ENCODE results near the gene LPP.

Gene LPP

DNA sequence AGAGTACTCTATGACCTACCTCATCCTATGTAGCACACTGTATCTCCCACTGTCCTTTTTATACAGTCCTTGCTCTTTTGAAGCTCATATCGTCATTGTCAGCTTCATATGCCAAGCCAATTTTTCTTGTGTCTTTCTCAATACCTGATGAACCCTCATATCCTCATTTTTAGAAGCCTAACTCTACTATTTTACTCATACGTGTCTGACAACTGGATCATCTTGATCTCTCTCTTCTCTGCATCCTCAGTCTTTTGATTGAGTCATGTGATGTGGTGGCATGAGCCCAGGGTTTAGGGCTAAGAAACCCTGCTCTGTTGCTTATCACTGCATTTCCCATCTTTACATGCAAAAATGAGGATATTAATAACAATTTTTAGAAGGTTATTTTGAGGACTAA is 352.0 kb downstream of the LPP start:
- DNase-seq (ENCODE audit: low read depth in 2 of 2, low spot score in 1 of 2), result no peak

DNA sequence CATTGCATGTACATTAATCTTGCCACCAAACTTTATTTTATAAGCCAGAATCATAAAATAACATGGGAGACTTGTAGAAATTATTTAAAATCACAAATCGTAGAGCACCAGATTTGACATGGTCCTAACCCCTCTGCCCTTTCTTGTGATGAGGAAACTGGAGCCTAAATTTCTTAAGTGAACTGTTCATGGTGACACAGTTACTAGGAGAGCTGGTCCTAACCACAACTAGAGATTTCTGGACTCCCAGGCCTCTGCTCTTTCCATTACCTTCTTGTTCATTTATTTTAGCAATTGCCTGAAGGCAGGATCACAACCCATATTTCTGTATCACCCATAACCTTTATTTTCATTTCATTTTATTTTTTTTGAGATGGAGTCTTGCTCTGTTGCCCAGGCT is 352.5 kb downstream of the LPP start:
- no peak for DNase-seq (ENCODE audit: low read depth in 2 of 2, low spot score in 1 of 2)

DNA sequence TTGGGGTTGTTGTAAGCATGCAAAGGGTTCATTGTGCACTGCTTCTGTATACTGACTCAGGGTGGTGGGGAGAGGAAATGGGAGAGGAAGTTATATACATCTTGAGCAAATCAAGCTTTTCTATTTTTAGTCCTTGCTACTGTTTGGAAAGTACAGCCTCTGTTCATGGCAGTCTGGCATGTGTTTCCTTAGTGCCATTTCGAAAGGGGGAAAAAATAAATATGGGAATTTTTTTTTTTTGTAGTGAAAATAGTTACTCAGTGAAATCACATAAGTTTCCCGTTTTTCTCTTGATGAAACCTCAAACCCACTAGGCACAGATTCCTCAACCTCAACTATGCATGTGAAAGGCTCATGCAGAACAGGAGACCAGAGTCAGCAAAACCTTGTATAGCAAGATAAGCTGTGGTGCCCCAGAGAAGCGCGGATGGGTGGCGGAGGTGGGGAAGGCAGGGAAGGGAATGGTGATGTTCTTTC is 353.3 kb downstream of the LPP start:
- DNase-seq (ENCODE audit: low read depth in 2 of 2, low spot score in 1 of 2), result no peak

DNA sequence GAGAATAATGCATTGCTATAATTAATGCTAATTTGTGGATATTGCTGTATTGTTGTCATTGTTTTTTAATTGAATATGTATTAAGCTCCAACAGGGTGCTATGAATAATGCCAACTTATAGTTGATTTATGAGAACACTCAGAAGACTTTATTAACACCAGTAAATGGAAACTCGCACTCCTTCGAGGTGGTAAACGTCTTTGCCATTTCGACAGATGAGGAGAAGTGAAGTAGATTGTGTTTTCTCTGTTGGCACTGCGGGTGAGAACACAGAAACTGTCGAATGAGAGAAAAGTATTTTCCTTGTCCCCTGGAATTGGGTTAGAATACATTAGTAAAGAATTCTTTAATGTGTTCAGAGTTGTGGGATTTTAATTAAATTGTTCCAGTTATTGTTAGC is 354.5 kb downstream of the LPP start:
- DNase-seq (ENCODE audit: low read depth in 2 of 2, low spot score in 1 of 2), result no peak

DNA sequence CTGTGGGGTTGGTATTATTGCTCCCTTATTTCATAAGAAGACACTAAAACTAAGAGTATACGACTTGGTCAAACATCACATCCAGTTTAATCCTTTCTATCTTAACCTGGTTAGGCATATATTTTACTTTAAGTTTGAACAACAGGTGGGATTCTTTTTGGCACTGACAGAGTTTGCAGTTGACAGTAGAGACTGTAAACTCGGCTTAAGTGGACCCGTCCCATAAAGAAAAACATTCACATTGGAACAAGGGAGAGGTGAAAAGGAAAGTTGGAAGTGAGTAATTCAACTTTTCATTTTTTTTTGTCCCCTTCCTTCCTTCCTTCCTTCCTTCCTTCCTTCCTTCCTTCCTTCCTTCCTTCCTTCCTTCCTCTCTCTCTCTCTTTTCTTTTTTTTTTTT is 355.4 kb downstream of the LPP start:
- no peak for DNase-seq (ENCODE audit: low read depth in 2 of 2, low spot score in 1 of 2)

DNA sequence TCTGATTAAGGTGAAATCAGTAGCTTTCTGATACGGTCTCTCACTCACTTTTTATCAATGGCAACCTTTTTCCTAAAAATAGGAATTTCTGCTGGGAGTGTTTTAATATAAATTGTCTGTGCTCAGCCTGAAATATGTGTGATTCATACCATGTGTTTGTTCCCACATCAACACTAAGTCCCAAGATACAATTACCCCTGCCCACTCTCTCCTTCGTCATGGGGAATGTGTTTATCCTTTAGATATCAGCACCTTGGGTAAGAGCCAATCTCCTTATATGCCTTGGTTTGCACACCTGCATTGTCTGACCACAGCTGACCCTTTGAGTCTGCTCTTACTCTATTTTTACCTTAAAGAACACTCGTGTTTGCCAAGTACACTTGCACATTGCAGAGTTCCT is 356.4 kb downstream of the LPP start:
- DNase-seq (ENCODE audit: low read depth in 2 of 2, low spot score in 1 of 2), result no peak

DNA sequence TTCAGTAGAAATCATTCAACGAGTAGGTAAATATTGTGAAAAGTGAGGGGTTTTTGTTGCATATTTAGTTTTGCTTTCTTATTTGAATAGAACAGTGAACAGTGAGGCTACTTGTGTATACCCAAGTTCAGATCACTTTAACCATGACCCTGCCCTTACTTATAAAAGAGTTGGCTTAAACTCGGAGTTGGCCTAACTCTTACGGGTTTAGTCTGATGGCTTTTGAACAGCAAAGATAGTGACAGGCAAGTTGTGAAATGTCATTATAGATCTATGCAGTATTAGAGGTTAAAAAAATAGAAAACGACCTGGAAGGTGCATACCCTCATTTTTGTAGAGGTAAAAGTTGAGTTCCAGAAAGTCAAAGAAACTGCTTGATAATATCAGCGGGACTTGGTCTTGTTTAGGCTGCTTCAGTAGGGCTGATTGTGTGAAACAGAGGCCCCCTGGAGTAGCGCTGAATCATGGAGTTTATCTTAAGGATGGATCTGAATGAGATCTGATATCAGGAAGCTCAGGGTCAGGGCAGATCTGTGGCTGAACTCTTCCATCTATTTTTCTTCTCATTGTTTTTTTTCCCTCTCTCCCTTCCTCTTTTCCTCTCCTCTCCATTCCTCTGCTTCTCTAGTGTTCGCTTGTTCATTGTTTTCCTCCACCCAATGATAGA is 359.8 kb downstream of the LPP start:
- DNase-seq (ENCODE audit: low read depth in 2 of 2, low spot score in 1 of 2), result no peak

DNA sequence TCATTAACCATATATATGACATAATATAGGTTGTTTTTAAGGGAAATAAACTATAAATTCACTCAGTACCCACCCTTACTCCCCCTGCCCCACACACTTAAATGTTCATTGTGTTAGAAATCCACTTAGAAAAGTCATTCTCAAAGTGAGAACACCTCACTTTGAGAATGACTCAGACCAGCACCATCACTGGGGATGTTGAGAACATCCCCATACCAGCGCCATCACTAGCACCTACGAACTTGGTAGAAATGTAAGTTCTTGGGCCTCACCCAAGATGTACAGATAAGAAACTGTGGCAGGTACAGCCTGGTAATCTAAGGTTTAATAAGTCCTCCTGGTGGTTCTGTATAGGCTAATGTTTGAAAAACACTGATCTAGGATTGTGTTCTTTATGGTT is 362.6 kb downstream of the LPP start:
- no peak for DNase-seq (ENCODE audit: low read depth in 2 of 2, low spot score in 1 of 2)

DNA sequence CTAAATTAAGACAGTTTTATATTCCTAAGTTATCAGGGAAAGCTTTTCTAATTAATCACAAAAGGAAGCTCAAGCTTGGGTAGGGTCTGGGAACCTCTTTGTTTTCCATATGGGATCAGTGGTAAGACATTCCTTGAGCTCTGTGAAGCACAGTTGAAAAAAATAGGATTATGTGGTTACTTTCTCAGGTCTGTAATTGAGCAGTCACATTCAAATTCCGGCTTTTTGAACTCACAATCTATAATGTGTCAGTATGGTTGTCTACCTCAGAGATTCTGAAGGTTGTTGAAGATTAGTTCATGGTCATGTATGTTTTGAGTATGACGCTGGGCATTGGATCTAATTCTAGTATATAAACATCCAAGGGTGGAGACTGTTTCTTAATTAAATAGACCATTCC is 364.5 kb downstream of the LPP start:
- no peak for DNase-seq (ENCODE audit: low read depth in 2 of 2, low spot score in 1 of 2)

DNA sequence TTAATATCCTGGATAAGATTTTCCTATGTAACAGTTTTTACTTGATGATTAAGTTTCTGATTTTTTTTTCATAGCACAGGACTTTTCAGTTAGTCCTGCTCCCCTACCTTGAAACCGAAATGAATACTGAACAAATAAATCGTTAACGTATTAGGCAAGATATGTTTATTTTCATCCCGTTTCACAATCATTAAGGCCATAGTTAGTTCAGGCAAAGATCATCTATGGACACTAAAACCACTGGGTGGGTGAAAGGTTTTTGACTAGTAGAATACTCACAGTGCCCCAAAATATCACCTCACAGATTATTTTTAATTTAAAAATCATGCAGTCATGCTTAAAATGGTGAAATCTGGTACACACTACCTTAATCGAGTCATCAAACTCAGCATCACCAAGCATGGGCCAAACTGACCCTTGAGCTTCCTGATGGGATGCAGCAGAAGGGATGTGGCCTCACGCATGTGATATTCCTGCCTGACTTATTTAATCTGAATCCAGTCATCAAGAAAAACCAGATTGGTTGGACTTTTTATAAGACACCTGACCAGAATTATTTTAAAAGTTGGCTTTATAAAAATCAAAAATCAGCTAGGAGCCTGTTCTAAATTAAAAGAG is 365.0 kb downstream of the LPP start:
- DNase-seq (ENCODE audit: low read depth in 2 of 2, low spot score in 1 of 2), result no peak

DNA sequence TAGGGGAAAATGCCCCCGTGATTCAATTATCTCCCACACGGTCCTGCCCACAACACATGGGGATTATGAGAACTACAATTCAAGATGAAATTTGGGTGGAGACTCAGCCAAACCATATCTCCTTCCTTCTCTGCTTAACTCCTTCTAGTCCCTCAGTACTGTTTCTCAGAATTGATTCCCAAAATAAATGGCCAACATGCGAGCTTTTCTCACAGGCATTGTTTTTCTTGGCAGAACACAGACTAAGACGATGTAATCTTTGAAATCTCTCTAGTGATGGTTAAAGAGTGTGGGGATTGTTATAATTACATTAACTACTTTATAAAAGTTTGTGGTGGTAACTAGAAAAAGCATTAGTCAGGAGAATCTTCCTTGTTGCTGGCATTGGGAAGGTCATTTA is 366.5 kb downstream of the LPP start:
- no peak for DNase-seq (ENCODE audit: low read depth in 2 of 2, low spot score in 1 of 2)

DNA sequence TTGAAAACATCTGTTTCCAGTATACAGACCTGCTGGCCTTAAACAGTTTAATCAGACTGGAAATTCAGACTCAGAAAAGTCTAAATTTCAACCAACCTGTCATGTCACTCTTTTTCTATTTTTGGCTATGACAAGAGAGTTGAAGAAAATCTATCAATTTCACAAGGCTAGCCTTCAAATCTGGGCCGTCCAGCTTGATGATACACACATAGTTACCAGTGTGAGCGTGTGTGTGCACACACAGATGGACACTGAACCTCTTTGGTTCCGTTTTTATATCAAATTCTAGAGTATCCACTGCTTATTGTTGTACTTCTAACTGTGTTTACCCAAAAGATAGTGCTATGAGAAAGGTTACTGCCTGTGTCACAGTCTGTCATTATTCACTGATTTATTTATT is 368.2 kb downstream of the LPP start:
- no peak for DNase-seq (ENCODE audit: low read depth in 2 of 2, low spot score in 1 of 2)

DNA sequence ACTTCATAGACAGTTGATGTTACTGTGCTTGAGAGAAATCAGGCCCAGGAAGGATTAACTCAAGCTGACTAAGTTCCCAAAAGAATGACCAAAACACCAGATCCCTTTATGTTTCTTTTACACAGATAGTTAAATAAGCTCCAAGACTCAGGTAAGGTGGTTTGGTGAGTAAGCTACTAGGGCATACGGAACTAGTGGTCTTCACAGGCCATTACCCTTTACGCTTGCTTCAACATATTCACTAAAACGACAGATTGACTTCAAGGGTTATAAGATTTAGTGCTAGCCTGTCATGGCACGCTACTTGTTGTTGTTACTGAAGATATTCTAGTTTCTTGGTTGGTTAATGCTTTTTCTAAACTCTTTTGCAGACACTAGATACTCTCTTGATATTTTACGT is 369.3 kb downstream of the LPP start:
- DNase-seq (ENCODE audit: low read depth in 2 of 2, low spot score in 1 of 2), result no peak

DNA sequence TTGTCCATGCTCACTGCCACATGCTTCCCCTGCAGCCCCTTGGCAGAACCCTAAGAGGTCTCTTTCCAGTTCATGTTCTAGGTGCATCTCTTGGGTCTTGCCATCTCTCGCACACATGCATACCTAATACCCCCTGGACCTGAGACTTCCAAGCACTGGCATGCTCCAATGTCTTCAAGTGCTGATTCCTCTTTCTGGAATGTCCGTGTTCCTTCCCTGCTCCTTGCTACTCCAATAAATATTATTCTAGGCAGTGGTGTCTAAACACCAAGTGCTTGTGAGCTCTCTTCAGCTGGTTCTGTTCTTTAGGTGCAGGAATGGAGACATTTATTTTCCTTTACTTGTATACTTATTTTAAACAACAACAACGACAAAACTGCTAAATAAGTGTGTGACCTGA is 370.1 kb downstream of the LPP start:
- no peak for DNase-seq (ENCODE audit: low read depth in 2 of 2, low spot score in 1 of 2)

DNA sequence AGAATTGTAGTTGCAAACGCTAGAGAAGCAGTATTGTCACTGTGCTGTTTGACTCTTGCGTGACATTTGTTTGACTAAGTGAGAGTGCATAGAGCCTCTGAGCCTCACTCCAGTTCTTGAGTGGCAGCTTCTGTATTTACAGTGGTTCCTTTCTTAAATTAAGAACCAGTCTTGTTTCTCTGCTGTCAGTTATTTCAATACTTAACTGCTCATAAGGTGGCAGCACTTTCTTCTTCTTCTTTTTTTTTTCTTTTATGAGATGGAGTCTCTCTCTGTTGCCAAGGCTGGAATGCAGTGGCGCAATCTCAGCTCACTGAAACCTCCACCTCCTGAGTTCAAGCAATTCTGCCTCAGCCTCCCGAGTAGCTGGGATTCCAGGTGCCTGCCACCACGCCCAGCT is 372.1 kb downstream of the LPP start:
- no peak for DNase-seq (ENCODE audit: low read depth in 2 of 2, low spot score in 1 of 2)

DNA sequence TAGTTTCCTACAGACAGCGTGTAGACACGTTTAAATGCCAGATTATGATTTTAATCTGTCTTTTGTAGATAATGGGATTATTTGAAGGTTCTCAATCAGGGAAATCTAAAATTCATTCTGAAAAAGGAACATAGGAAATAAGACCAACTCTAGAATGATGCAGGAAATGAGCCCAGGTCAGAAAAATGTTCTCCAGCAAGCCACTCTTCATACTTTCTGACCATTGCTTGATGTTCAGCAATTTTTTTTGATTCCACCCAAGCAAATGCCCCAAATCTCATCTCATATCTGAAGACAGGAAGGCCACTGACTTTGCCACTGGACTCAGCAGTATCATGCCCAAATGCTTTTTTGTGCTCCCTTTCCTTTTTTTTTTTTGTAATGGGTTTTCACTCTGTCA is 373.4 kb downstream of the LPP start:
- no peak for DNase-seq (ENCODE audit: low read depth in 2 of 2, low spot score in 1 of 2)

DNA sequence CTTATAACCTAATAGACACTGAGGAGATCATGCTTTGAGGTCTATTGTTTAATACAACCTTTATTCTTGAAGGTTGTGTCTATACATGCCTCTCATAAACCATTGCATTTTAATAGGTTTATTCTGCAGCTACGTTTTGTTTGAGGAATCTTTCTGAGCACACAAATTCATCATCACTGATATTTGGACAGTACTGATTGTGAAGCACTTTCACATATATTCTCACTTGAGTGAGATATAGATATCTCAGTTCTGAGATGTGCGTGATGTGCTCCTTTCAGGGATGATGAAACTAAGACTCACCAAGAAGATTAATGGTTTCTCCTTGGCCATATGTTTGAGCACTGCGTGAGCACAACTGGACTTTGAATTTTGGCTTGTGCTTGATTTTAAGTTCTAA is 374.4 kb downstream of the LPP start:
- no peak for DNase-seq (ENCODE audit: low read depth in 2 of 2, low spot score in 1 of 2)

DNA sequence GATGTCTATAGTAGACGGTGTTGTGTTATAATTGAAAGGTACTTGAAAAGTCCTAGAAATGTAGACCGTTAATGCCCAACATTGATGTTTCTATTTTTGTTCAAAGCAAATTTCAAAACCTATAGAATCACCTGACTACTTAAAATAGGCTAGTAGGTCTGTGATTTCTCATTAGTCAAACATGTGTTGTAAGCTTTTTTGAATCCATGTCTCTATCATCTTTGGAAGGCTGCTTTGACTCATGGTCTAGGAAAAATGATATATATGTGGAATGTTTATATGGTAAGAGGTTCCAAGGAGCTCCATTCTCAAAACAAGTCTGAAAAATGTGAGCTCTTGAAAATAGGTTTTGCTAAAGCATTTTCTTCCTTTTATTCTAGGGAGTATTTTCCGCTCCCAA is 375.3 kb downstream of the LPP start:
- DNase-seq (ENCODE audit: low read depth in 2 of 2, low spot score in 1 of 2), result no peak

DNA sequence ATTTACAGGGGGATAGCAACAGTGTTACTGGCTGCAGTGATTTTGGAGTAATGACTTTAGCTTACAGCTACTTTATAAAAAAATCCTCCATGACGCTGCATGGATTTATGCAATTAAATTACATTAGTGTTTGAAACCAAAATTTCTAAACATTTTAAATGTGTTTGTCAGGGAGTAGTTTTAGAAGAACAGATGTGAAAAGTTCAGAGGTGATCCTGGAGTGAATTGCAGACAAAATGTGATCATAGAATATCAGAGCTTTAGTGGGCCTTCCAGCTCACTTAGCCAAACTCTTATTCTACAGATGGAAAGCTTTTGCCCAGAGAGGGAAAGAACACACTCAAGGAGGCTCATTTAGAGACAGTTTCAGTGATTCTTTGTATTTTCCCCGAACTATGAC is 376.3 kb downstream of the LPP start:
- no peak for DNase-seq (ENCODE audit: low read depth in 2 of 2, low spot score in 1 of 2)

DNA sequence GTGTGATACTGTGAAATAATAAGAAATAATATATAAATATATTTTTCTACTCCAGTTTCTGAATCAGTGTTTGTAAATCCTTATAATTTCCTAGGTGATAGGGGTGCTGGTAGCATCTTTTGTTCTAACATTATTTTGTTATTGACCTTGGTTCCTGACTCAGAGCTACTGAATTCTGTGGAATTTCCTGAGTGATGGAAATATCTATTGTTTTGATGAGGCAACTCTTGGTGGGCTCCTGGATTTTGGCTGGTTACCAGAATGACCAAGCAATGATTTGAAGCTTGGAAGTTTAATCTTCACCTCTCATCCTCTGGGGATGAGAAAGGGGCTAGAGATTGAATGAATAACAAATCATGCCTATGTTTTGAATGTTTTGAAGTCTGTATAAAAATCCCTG is 377.3 kb downstream of the LPP start:
- no peak for DNase-seq (ENCODE audit: low read depth in 2 of 2, low spot score in 1 of 2)

DNA sequence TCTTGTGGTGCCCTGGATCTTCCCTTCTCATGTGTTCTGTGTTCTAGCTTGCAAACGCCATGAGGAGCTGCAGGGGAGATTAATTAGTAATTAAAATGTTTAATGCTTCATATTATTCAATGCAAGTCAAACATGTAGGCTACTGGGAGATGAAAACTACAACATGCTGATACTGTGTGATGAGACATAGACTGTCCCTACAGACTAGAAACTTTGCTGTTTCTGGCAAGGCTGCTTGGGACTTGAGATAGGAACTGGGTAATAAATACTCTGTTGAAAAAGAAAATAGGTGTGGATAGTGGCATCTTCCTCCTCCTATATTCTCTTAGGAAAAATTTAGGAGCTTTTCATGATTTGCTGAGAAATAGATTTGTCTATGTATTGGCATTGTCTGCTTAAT is 379.2 kb downstream of the LPP start:
- no peak for DNase-seq (ENCODE audit: low read depth in 2 of 2, low spot score in 1 of 2)

DNA sequence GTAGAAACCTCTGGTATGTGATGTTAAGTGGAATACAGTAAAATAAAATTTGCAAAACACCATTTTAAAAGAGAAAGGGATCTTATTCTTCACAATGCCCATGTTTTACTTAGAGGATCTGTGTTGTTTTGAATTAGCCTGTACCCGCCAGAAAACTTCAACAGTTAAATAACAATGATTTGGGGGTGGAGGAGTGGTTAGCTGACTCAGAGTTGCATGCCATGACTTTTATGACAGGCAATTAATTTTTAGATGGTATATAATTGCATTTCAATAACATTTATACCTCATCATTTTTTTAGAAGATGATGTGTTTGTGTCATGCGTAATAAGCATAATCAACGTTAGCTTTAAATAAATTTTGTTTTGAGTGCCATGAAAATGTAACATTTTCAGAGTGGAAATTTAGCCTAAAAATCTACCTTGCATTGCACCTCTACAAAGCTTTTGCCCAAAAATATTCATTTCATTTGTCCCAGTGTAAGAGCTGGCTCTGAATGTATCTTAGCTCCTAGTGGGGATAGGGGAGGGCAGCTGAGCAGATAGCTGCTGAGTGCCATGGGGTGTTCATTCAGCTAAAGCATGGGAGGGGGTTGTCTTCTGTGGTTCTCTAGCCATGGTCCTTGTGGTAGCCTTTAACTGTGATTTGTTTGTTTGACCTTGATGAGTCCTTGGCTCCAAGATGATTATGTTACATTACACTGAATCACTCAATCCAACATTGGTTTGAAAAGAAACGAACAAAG is 379.8 kb downstream of the LPP start:
- DNase-seq (ENCODE audit: low read depth in 2 of 2, low spot score in 1 of 2), result no peak

DNA sequence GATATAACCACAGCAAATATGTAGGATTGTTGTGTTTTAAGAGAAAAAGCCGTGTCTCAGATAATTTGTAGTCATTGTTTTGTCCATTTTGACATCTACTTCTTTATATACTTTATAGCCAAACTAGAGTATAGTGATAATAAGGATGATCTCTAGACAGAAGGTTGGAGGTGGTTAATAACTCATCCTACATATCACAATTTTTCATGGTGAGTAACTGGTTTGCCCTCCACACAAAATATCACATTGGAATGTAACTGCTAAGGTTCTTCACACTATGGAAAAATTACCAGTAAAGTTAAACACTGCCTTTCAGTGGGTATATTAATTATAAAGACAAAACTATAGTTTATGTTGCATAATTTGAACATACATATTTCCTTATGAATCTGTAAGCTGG is 380.7 kb downstream of the LPP start:
- DNase-seq (ENCODE audit: low read depth in 2 of 2, low spot score in 1 of 2), result no peak

Measured in stimulated activated CD8-positive, alpha-beta memory T cell treated with anti-CD3 and anti-CD28 coated beads, Interleukin-4, amount 100 ng/mL, for 4 hours (primary cell).